ENCODE data around the gene CORO2B.
"Not testable (repeated sequence)": the region's sequence is repeated elsewhere in the genome, so short reads cannot be mapped to it uniquely, and the experiment has no call there.

Gene CORO2B

DNA sequence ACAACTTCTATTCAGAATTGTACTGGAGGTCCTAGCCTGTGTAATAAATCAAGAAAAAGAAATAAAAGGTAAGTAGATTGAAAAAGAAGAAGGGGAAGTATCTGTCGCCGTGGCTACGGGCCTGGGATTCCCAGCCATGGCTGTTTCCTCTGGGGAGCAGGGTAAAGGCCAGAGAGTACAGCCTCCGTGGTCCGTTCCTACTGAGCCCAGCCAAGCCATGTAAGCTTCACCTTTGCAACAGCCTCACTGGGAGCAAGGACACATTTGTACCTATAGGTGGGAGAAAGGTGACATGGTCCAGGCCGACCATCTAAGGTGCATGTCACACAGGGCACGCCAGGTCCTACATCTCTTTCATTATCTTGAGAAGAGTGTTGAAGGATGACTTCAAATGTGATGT lies 170.6 kb downstream of the CORO2B start:
- no peak for DNase-seq

- DNase-seq: no peak
These were observed 171.0 kb downstream of the CORO2B start for GRCh38 chr15:68749793-68750192.

DNA sequence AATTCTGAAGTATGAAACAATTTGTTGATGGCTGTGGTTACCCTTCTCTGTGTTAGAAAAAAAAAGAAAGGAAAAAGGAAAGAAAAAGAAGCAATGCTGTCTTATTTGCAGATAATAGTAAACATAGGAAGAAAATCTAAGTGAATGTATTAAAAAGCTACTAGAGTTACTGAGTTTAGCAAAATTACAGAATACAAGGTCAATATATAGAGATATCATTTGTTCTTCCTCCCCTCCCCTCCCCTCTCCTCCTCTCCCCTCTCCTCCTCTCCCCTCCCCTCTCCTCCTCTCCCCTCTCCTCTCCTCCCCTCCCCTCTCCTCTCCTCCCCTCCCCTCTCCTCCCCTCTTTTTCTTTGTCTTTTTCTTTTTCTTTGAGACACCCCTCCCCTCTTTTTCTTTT lies 172.8 kb downstream of the CORO2B start:
- no peak for DNase-seq

DNA sequence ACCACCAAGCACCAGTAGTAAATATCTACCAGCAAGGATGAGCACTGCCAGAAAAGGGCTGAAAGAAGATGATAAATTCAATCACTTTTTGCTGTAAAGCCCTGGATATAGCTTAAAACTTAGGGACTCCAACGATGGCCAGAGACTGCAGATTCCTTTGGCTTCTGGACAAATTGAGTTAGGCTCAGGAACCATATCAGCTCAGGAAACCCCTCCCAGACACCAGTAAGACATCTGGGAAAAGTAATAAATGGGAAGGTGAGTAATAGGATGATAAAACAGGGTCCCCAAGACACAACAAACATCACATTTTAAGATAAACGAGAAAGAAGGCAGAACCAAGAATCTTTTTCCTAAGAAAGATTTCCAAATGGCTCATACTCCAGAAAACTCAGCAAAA lies 176.9 kb downstream of the CORO2B start:
- DNase-seq: no peak

DNA sequence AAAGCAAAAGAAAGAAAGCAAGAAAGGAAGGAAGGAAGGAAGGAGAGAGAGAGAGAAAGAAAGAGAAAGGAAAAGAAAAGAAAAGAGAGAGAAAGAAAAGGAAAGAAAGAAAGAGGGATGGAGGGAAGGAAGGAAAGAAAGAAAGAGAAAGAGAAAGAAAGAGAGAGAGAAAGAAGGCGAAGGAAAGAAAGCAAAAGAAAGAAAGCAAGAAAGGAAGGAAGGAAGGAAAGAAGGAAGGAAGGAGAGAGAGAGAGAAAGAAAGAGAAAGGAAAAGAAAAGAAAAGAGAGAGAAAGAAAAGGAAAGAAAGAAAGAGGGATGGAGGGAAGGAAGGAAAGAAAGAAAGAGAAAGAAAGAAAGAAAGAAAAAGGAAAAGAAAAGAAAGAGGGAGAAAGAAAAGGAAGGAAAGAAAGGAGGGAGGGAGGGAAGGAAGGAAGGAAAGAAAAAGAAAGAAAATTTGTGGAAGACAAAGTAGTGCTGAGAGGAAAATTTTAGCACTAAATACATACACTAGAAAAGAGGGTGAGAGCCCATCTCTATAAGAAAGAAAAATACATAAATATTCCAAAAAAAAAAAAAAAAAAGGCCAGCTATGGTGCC lies 181.3 kb downstream of the CORO2B start:
- not testable (repeated sequence) for DNase-seq

GRCh38 chr15:68763063-68763462 lies 184.3 kb downstream of the CORO2B start:
- no peak for DNase-seq

DNA sequence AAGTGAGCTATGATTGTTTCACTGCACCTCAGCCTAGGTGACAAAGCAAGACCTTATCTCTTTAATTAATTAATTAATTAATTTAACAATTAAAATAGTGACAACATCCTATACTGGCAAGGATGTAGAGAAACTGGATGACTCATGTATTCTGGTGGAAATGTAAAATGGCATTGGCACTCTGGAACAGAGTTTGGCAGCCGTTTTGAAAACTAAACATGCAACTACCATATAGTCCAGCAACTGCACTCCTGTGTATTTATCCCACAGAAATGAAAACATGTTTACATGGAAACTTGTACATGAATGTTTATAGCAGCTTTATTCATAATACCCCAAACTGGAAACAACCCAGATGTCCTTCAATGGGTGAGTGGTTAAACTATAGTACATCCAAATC lies 185.3 kb downstream of the CORO2B start:
- DNase-seq: no peak

GRCh38 chr15:68765602-68766368 lies 187.0 kb downstream of the CORO2B start:
- no peak for DNase-seq

DNA sequence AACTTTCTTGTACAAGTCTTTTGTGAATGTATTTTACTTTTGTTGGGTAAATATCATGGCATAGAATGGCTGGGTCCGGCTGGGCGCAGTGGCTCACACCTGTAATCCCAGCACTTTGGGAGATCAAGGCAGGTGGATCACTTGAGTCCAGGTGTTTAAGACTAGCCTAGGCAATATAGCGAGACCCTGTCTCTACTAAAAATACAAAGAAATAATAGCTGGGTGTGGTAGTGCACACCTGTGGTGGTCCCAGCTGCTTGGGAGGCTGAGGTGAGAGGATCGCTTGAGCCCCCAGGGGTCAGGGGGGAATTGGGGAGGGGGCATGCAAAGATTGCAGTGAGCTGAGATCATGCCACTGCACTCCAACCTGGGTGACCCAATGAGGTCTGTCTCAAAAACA lies 189.0 kb downstream of the CORO2B start:
- no peak for DNase-seq

DNA sequence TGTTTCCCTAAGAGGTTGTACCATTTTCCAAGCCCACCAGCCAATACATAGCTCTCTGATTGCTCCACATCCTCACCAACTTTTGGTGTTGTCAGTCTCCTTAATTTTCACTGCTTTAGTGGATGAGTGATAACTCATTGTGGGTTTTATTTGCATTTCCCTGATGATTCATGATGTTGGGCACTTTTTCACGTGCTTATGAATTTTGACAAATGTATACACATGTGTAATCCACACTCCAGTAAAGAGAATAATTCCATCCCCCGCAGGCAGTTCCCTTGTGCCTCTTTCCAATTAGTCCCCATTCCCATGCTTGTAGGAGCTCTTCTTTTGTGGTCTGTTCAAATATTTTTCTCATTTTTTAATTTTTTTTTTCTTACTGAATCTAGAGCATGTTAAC lies 189.5 kb downstream of the CORO2B start:
- DNase-seq: no peak

- no peak for DNase-seq
These were observed 190.9 kb downstream of the CORO2B start for GRCh38 chr15:68769702-68770101.

DNA sequence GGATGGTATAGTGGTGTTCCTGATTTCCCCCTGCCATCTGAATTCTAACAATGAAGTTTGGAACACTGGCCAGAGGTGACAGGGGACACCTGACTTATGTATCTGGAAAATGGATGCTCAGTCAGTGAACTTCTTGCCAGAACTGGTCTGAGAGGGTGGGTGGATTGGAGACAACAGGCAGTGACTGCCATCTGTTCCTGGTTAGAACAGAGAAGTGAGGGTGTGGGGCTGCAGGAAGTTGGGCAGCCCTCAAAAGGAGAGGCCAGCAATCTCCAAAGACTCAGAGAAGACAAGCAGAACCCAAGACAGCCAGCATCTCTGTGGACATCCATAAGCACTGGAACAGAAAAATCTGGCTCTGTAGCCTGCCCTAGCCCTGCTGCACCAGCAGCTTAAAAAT lies 191.4 kb downstream of the CORO2B start:
- no peak for DNase-seq

GRCh38 chr15:68773036-68773435 lies 194.2 kb downstream of the CORO2B start:
- no peak for DNase-seq

DNA sequence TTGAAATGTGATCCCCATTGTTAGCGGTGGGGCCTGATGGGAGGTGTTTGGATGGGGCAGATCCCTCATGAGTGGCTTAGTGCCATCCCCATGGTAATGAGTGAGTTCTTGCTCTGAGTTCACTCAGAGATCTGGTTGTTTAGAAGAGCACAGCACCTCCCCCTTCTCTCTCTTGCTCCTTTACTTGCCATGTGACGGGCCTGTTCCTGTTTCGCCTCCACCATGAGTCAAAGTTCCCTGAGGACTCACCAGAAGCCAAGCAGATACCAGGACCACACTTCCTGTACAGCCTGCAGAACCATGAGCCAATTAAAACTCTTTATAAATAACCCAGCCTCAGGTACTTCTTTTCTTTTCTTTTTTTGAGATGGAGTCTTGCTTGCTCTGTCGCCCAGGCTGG lies 195.3 kb downstream of the CORO2B start:
- DNase-seq: no peak

DNA sequence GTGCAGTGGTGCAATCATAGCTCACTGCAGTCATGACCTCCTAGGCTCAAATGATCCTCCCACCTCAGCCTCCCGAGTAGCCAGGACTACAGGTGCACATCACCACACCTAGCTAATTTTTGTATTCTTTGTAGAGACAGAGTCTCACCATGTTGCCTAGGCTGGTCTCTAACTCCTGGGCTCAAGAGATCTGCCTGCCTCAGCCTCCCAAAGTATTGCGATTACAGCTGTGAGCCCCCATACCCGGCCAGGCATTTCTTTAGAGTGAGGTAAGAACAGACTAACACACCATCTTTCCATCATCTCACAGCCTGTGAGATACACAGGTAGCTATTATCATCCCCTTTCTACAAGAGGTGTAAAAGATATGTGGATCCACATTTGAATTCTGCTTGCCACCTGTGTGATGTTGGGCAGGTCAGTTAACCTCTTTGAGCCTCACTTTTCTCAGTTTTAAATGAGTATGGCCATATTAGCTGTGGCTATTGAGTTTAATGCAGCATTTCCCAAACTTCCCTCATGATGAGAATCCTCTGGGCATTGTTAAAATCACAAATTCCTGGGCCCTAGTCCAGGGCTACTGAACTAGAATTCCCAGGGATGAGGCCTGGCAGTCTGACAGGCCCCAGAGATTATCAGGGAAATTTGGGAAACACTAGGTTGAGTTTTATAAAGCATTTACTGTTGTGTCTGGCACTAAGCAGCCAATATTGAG lies 195.9 kb downstream of the CORO2B start:
- no peak for DNase-seq

DNA sequence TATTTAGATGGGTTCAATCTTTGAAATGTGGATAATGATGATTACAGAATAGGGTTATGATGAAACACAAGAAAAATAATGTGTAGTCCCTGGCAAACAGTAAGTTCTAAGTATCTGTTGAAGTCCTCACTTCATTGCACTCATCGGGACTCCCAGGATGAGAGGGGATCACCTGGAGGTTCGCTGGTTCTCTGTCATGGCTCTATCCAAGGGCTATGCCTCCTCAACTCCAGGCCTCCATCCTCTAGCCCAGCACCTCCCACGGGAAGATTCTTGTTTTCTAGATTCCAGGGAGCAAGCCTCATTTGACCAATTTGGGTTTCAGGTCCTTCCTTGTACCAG lies 196.4 kb downstream of the CORO2B start:
- no peak for DNase-seq

- DNase-seq: no peak
These were observed 197.1 kb downstream of the CORO2B start for GRCh38 chr15:68775671-68776476.

DNA sequence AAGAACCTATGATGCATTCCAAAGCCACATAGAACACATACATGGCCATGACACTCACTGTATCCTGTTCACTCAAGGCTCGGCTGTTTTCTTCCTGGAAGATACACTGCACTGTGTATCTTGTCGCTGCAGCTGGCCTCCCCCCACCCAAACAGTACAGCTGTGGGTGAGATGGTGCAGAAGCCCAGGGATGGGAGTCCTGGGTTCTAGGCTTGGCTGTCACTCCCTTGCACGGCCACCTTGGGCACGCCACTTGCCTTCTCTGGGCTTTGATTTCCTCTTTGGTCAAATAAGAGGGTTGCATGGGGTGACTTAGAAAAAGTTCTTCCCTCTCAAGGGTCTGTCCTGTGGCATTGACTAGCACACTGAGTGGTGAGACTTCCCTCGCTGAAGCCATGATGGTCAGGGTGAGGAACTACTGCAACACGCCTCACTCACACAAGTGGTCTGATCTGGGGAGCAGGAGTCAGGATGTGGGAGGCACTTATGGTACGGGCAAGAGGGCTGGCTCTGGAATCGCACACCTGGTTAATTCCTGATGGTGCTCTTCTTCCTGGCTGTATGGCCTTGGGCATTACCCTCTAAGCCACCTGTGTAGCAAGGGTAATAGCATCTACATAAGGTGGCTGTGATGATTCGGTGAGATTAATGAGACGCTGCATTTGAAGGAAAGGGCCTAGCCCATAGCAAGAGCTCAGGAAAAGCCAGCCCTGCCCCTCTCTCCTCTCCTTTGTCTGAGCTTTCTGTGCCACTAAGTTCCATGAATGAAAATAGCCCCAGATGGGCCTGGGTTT lies 197.9 kb downstream of the CORO2B start:
- no peak for DNase-seq

All from GOT3 (cell line).